Smooth muscle cell (in vitro differentiated cells): Measurements from ENCODE around the gene TCOF1. TPM values are rescaled to one million over a fixed set of nuclear protein-coding genes. Genes with fewer than 3 reads are reported as not detected.

Experiments
- DNase-seq: peaks from one replicate; lab custom pipeline; 2025; ENCODE audit not compliant: unreplicated experiment; lab: John Stamatoyannopoulos, UW
- H2AFZ ChIP-seq: fragments of 200-600 bp; sonication (generic); 2 replicates; pipeline ENCODE4 v1.6.0; 2016; ENCODE audit warnings: antibody characterized with exemption, low read depth, mild to moderate bottlenecking
- H3F3A ChIP-seq: fragments of 200-600 bp; sonication (generic); 2 replicates; pipeline ENCODE4 v1.6.0; 2017; ENCODE audit warnings: antibody characterized with exemption, low read depth
- H3K27ac ChIP-seq: fragments of 200-600 bp; sonication (generic); 2 replicates; pipeline ENCODE4 v1.5.1; 2016; ENCODE audit warnings: low read depth, mild to moderate bottlenecking
- H3K27me3 ChIP-seq: fragments of 200-600 bp; sonication (generic); 2 replicates; pipeline ENCODE4 v1.6.1; 2016; ENCODE audit warnings: low read depth, mild to moderate bottlenecking
- H3K36me3 ChIP-seq: fragments of 200-600 bp; sonication (generic); 2 replicates; pipeline ENCODE4 v1.5.1; 2016; ENCODE audit warnings: low read depth
- H3K4me1 ChIP-seq: fragments of 200-600 bp; sonication (generic); 2 replicates; pipeline ENCODE4 v1.5.1; 2016; ENCODE audit warnings: low read depth
- H3K4me2 ChIP-seq: fragments of 200-600 bp; sonication (generic); 2 replicates; pipeline ENCODE4 v1.6.0; 2016; ENCODE audit warnings: mild to moderate bottlenecking
- H3K4me3 ChIP-seq: fragments of 200-600 bp; sonication (generic); 2 replicates; pipeline ENCODE4 v1.5.1; 2016; ENCODE audit warnings: mild to moderate bottlenecking
- H3K79me2 ChIP-seq: fragments of 200-600 bp; sonication (generic); 2 replicates; pipeline ENCODE4 v1.6.0; 2016; ENCODE audit warnings: low read depth, mild to moderate bottlenecking
- H3K9ac ChIP-seq: fragments of 200-600 bp; sonication (generic); 2 replicates; pipeline ENCODE4 v1.6.0; 2016; ENCODE audit warnings: low read depth
- H3K9me3 ChIP-seq: fragments of 200-600 bp; sonication (generic); replicated peaks from 2 replicates; pipeline ENCODE4 v1.5.1; 2016; ENCODE audit warnings: low read depth
- H4K20me1 ChIP-seq: fragments of 200-600 bp; sonication (generic); 2 replicates; pipeline ENCODE4 v1.6.0; 2016; ENCODE audit warnings: low read depth
- WGBS: methylation state at CpG from one replicate; pipeline ENCODE4 v1.1.7; 2016; ENCODE audit warnings: low lambda C conversion rate; 5-methylcytosine and 5-hydroxymethylcytosine counted together
- polyA plus RNA-seq: library from polyadenylated mRNA; unstranded; fragments of >200 nt; fragmentation: Nextera tagmentation; extraction: Ambion mirVana; gene quantifications from 2 replicates; pipeline ENCODE4 v1.2.1, GENCODE V29; 2016
- total RNA-seq: library from RNA; depleted of rRNA; stranded (reverse); fragments of >200 nt; gene quantifications from 2 replicates; pipeline ENCODE4 v1.2.3, GENCODE V29; 2014
- TF ChIP-seq, protein P1 (sequence below): fragments of 200-600 bp; sonication (generic); IDR thresholded peaks from 2 replicates; pipeline ENCODE4 v1.5.1; 2017; ENCODE audit warnings: borderline replicate concordance, mild to moderate bottlenecking, antibody characterized with exemption; ENCODE audit not compliant: insufficient read depth, poor library complexity, severe bottlenecking

The TCOF1 gene
- total and polyA plus RNA-seq, 2 experiments from 2014 or later: 16.0 to 25.9 TPM

DNA sequence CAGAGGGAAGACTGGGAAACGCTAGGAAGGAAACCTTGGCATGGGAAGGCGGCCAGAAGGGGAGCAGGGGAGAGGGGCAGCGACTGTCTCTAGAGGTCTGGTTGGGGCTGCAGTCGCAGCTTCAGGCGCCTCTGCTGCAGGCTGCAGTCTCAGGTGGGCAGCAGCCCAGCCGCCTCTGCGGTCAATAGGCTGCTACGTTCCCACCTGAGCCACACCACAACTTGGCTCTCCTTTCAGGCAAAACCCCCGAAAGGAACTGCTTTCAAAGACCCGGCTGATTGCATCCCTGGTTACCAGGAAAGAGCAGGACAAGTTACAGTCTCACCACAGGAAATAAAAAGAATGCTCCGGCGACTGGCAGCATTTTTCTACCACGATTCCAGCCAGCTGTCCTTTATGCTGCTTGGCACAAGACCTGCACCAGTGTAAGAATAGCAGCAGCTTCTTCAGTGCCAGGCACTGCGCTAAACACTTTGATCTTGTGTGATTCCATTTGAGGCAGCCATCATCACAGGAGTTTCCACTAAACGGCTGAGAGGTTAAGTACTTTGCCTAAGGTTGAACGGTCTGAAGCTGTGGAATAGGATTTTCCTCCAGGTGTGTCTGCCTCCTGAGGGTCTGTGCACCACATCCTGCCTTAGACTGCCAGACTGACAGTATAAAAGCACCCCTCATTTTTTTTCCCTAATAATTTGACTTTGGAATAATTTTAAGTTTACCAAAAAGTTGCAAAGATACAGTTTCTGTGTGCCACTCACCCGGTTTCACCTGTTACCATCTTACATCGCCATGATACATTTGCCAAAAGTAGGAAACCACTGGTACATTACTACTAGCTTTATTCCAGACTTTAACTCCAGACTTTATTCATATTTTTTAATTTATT, 84.6 kb downstream of the TCOF1 start:
- WGBS: 75% methylated on average over 18 of the region's 18 CpGs
- DNase-seq: no peak
- H3K4me3 ChIP-seq: no peak overlapping the region
- peaks cover 39% of the 10 kb centered on the region for H4K20me1 ChIP-seq
- no peak overlapping the region for H3K27ac ChIP-seq
- no peak overlapping the region for H3K9ac ChIP-seq
- H3K4me2 ChIP-seq: no peak overlapping the region
- peaks cover 12% of the 10 kb centered on the region for H3K36me3 ChIP-seq
- H3K9me3 ChIP-seq: no peaks in the 10 kb centered on the region
- peaks cover 30% of the 10 kb centered on the region for H3F3A ChIP-seq
- H3K4me1 ChIP-seq: no peaks in the 10 kb centered on the region
- TF ChIP-seq, protein P1, sequence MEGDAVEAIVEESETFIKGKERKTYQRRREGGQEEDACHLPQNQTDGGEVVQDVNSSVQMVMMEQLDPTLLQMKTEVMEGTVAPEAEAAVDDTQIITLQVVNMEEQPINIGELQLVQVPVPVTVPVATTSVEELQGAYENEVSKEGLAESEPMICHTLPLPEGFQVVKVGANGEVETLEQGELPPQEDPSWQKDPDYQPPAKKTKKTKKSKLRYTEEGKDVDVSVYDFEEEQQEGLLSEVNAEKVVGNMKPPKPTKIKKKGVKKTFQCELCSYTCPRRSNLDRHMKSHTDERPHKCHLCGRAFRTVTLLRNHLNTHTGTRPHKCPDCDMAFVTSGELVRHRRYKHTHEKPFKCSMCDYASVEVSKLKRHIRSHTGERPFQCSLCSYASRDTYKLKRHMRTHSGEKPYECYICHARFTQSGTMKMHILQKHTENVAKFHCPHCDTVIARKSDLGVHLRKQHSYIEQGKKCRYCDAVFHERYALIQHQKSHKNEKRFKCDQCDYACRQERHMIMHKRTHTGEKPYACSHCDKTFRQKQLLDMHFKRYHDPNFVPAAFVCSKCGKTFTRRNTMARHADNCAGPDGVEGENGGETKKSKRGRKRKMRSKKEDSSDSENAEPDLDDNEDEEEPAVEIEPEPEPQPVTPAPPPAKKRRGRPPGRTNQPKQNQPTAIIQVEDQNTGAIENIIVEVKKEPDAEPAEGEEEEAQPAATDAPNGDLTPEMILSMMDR: no peak
- H3K79me2 ChIP-seq: peaks cover 13% of the 10 kb centered on the region
- H2AFZ ChIP-seq: no peak overlapping the region
- no peaks in the 10 kb centered on the region for H3K27me3 ChIP-seq

DNA sequence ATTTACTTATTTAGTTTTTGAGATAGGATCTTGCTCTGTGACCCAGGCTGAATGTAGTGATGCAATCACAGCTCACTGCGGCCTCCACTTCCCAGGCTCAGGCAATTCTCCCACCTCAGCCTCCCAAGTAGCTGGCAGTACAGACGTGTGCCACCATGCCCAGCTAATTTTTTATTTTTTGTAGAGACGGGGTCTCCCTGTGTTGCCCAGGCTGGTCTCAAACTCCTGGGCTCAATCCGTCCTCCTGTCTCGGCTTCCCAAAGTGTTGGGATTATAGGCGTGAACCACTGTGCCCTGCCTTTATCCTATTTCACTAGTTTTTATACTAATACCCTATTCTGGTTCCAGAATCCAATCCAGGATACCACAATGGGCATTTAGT, 85.2 kb downstream of the TCOF1 start:
- DNase-seq: no peak
- Histone ChIP-seq H3F3A (peaks cover 34% of the 10 kb centered on the region), H2AFZ (no peak overlapping the region), H3K9ac (no peak overlapping the region), H3K4me3 (no peak overlapping the region), H3K27ac (no peak overlapping the region), H3K4me1 (peaks cover under 1% of the 10 kb centered on the region), H3K79me2 (peaks cover 20% of the 10 kb centered on the region), H3K4me2 (no peak overlapping the region), H4K20me1 (peaks cover 46% of the 10 kb centered on the region), H3K9me3 (no peaks in the 10 kb centered on the region), H3K36me3 (peaks cover 18% of the 10 kb centered on the region), H3K27me3 (no peaks in the 10 kb centered on the region)
- TF ChIP-seq, protein P1: no peak
- 63% methylated on average over 6 of the region's 6 CpGs for WGBS

DNA sequence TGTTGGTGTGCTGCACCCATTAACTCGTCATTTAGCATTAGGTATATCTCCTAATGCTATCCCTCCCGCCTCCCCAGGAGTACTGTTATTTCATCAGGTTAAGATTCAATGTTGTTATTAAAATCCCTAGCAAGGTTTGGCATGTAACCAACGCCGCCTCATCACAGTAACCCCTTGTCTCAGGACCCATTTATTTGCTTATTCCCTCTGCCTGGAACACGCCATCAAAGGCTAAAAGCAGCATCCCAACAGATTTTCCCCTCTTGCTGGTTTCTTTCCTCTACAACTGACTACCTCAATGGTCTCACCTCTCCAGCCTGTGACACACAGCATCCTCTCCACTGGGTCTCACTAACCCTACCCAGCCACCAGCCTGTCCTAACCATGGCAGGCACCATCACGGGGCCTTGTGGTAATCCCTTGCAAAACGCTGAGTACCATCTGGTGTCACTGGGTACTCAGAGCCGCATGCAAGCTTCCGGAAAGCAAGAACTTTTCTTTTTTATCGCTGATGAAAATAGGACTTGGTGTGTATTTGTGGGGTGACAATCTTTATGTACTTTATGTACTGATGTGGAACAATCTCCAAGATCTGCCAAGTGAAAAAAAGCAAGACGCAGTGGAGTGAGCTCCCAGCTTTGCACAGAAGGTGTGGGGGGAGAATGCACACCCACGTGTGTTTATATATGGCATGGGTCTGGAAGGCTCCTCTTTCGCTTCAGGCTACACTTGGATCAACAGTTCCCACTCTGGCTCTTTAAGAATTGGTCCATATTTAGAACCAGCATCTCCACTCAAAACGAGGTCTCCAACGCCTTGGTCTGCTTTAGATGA, 86.0 kb downstream of the TCOF1 start:
- no peak for DNase-seq
- Histone ChIP-seq H3K36me3 (peaks cover 18% of the 10 kb centered on the region), H3K9me3 (no peaks in the 10 kb centered on the region), H3K79me2 (peaks cover 27% of the 10 kb centered on the region), H3K4me1 (peaks cover 8% of the 10 kb centered on the region), H3K27ac (no peak overlapping the region), H2AFZ (no peak overlapping the region), H3K4me2 (no peak overlapping the region), H3K9ac (no peak overlapping the region), H3F3A (peaks cover 41% of the 10 kb centered on the region), H3K27me3 (no peaks in the 10 kb centered on the region), H4K20me1 (peaks cover 53% of the 10 kb centered on the region), H3K4me3 (no peak overlapping the region)
- 92% methylated on average over 15 of the region's 15 CpGs for WGBS
- TF ChIP-seq, protein P1: no peak
